ENCODE measurements around the gene ECE2.
A peak's percentile ranks its signal among the peaks of the same experiment; 100 is the strongest.

ECE2 gene

GRCh38 chr3:184300378-184300720 lies 24.5 kb downstream of the ECE2 start:
- TF ChIP-seq CTCF (IDR thresholded peaks at IDR 0.05; ENCODE audit: low read depth, low read length, missing control alignments), result no peak
- peak overlapping the region; percentile 97 for H3K4me3 ChIP-seq (replicated peaks; ENCODE audit: low read depth, low read length)
- DNase-seq (ENCODE audit: extremely low read depth, low read depth), result no peak

GRCh38 chr3:184305577-184305976 lies 29.8 kb downstream of the ECE2 start:
- no peak overlapping the region for H3K4me3 ChIP-seq (replicated peaks; ENCODE audit: low read depth, low read length)
- peak; percentile 36 for TF ChIP-seq CTCF (IDR thresholded peaks at IDR 0.05; ENCODE audit: low read depth, low read length, missing control alignments)
- DNase-seq (ENCODE audit: extremely low read depth, low read depth), result no peak

- no peak for TF ChIP-seq CTCF (IDR thresholded peaks at IDR 0.05; ENCODE audit: low read depth, low read length, missing control alignments)
These were observed 30.6 kb downstream of the ECE2 start for GRCh38 chr3:184306341-184306972.

GRCh38 chr3:184307915-184308314 lies 32.1 kb downstream of the ECE2 start:
- TF ChIP-seq CTCF (IDR thresholded peaks at IDR 0.05; ENCODE audit: low read depth, low read length, missing control alignments), result no peak
- no peak for DNase-seq (ENCODE audit: extremely low read depth, low read depth)
- H3K4me3 ChIP-seq (replicated peaks; ENCODE audit: low read depth, low read length), result no peak overlapping the region

More at GRCh38 chr3:184306341-184306972, 30.6 kb downstream of the ECE2 start:
- H3K4me3 ChIP-seq (replicated peaks; ENCODE audit: low read depth, low read length), result no peak overlapping the region
- DNase-seq (ENCODE audit: extremely low read depth, low read depth), result no peak

DNA sequence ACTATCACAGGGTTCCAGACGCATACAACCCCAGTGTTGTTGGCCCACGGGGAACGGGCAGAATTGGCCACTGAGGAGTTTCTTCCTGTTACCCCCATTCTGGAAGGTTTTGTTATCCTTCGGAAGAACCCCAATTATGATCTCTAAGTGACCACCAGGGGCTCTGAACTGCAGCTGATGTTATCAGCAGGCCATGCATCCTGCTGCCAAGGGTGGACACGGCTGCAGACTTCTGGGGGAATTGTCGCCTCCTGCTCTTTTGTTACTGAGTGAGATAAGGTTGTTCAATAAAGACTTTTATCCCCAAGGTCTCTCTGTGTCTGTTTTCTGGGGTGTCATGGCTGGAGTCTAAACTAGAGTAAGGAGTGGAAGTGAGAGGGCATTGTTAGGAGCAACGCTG lies 32.9 kb downstream of the ECE2 start:
- DNase-seq (ENCODE audit: extremely low read depth, low read depth), result no peak

DNA sequence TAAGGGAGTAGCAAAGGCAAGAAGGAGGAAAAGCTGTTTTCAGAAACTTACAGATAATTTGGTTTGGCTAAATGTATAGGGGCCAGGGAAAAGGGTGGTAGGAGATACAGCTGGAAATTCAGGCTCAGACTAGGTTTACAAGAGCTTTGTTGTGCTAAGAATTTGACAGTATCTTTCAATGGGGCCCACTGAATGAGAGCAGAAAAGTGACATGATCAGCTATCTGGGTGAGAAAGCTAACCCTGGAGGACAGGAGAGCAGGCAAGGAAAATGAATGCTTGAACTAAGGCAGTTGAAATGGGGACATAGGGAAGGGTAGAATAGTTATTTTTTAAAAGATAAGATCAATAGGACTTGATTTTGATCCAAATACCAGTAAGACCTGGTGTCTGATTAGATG lies 35.8 kb downstream of the ECE2 start:
- no peak for TF ChIP-seq CTCF (IDR thresholded peaks at IDR 0.05; ENCODE audit: low read depth, low read length, missing control alignments)
- DNase-seq (ENCODE audit: extremely low read depth, low read depth), result no peak
- no peak overlapping the region for H3K4me3 ChIP-seq (replicated peaks; ENCODE audit: low read depth, low read length)

More for the DNA sequence above, 32.9 kb downstream of the ECE2 start:
- H3K4me3 ChIP-seq (replicated peaks; ENCODE audit: low read depth, low read length), result no peak overlapping the region
- TF ChIP-seq CTCF (IDR thresholded peaks at IDR 0.05; ENCODE audit: low read depth, low read length, missing control alignments), result no peak

GRCh38 chr3:184314363-184314699 lies 38.5 kb downstream of the ECE2 start, which contains the start of gene EIF4G1:
TSS of gene EIF4G1 (plus strand) at chr3:184314606. CDS start at chr3:184315797, 1,191 bp downstream.
- peak within 1 kb of the TSS; percentile 95 for H3K4me3 ChIP-seq (replicated peaks; ENCODE audit: low read depth, low read length)
- TF ChIP-seq CTCF (IDR thresholded peaks at IDR 0.05; ENCODE audit: low read depth, low read length, missing control alignments), result no peak
- peak; percentile 56 for DNase-seq (ENCODE audit: extremely low read depth, low read depth)

Measured in HFF-Myc (cell line).